GM21529 (cell line): ENCODE measurements around the gene EYA2.

Experiments used
- ATAC-seq: cut with Tn5 transposase; IDR thresholded peaks from one replicate; pipeline ENCODE4 v1.9.1; 2021; ENCODE audit not compliant: unreplicated experiment

Gene EYA2

GRCh38 chr20:46975976-46976375 lies 81.3 kb downstream of the EYA2 start:
- no peak for ATAC-seq

- no peak for ATAC-seq
Observed at GRCh38 chr20:46977204-46977603, 82.6 kb downstream of the EYA2 start.

- ATAC-seq: no peak
Observed at GRCh38 chr20:46977909-46978588, 83.4 kb downstream of the EYA2 start.

GRCh38 chr20:46978951-46979491 lies 84.4 kb downstream of the EYA2 start:
- ATAC-seq: no peak

- no peak for ATAC-seq
Observed at GRCh38 chr20:46979603-46980241, 85.1 kb downstream of the EYA2 start.

GRCh38 chr20:46981184-46981583 lies 86.5 kb downstream of the EYA2 start:
- no peak for ATAC-seq

GRCh38 chr20:46983466-46983865 lies 88.8 kb downstream of the EYA2 start:
- no peak for ATAC-seq

- no peak for ATAC-seq
Observed at GRCh38 chr20:46984405-46984804, 89.8 kb downstream of the EYA2 start.

GRCh38 chr20:46985250-46985649 lies 90.6 kb downstream of the EYA2 start:
- ATAC-seq: no peak

GRCh38 chr20:46985671-46986070 lies 91.0 kb downstream of the EYA2 start:
- no peak for ATAC-seq

GRCh38 chr20:46987001-46987400 lies 92.4 kb downstream of the EYA2 start:
- no peak for ATAC-seq

- no peak for ATAC-seq
Observed at GRCh38 chr20:46990017-46990595, 95.5 kb downstream of the EYA2 start.

- no peak for ATAC-seq
Observed at GRCh38 chr20:46990596-46991104, 96.0 kb downstream of the EYA2 start.

GRCh38 chr20:46991168-46991567 lies 96.5 kb downstream of the EYA2 start:
- no peak for ATAC-seq

GRCh38 chr20:46991880-46992639 lies 97.4 kb downstream of the EYA2 start:
- no peak for ATAC-seq

- no peak for ATAC-seq
Observed at GRCh38 chr20:46992640-46993035, 98.0 kb downstream of the EYA2 start.

- no peak for ATAC-seq
Observed at GRCh38 chr20:46993465-46994095, 98.9 kb downstream of the EYA2 start.

- peak; percentile 92 for ATAC-seq
Observed at GRCh38 chr20:46994341-46994740, 99.7 kb downstream of the EYA2 start.

GRCh38 chr20:46995561-46996142 lies 101.0 kb downstream of the EYA2 start:
- ATAC-seq: no peak

GRCh38 chr20:46997187-46997586 lies 102.5 kb downstream of the EYA2 start:
- ATAC-seq: no peak
